GM12865 (cell line): ENCODE results near the gene PLEKHF1.
"Not testable (repeated sequence)": the region's sequence is repeated elsewhere in the genome, so short reads cannot be mapped to it uniquely, and the experiment has no call there.

Experiments
- DNase-seq: peaks from one replicate; pipeline ENCODE4 v3.0.0; 2010; ENCODE audit warnings: low read depth
- H3K4me3 ChIP-seq: 2 replicates; pipeline ENCODE4 v1.5.1; 2011; ENCODE audit warnings: mild to moderate bottlenecking, low read depth, low read length, control low read depth
- TF ChIP-seq, protein P1 (sequence below): IDR thresholded peaks from 2 replicates; pipeline ENCODE4 v1.5.1; 2011; ENCODE audit warnings: low read length, control low read depth, low read depth, inconsistent platforms; ENCODE audit not compliant: insufficient read depth; ENCODE audit errors: missing control alignments

PLEKHF1 gene

DNA sequence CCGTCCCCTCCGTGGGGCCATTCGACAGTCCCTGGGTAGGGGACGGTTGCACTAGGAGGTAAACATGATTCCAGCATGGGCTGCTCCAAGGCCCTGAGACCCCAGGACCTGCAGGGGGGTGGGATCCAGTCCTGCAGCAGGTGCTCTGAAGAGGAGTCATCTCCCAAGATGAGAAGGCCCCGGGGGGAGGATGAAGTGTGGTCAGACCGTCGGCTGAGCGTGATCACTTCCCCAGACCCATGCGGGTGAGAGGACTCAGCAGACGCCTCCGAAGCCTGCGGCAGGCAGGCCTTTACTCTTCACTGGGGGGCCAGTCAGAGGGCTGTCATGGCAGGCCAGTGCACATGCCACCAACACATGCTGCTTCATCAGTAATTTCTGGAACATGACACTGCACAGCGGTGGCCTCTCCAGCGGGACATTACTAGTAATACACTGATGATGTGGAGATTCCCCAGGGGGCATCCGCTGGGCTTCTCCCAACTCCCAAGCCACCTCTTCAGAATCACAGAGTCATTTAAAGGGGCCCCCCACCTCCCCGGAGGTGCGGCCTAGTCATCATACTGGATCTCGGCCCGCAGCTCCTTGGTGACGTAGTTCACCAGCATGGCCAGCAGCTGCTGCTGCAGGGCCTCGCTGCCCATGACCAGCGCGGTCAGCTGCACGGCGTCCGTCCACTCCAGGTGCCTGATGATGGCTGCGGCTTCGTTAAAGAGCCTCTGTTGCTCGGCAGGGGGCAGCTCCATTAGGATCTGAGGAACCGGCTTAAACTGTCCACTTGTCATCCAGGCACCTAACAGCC lies 37.1 kb downstream of the PLEKHF1 start:
- no peak for DNase-seq
- H3K4me3 ChIP-seq, result no peak overlapping the region
- TF ChIP-seq, protein P1, sequence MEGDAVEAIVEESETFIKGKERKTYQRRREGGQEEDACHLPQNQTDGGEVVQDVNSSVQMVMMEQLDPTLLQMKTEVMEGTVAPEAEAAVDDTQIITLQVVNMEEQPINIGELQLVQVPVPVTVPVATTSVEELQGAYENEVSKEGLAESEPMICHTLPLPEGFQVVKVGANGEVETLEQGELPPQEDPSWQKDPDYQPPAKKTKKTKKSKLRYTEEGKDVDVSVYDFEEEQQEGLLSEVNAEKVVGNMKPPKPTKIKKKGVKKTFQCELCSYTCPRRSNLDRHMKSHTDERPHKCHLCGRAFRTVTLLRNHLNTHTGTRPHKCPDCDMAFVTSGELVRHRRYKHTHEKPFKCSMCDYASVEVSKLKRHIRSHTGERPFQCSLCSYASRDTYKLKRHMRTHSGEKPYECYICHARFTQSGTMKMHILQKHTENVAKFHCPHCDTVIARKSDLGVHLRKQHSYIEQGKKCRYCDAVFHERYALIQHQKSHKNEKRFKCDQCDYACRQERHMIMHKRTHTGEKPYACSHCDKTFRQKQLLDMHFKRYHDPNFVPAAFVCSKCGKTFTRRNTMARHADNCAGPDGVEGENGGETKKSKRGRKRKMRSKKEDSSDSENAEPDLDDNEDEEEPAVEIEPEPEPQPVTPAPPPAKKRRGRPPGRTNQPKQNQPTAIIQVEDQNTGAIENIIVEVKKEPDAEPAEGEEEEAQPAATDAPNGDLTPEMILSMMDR, result no peak

DNA sequence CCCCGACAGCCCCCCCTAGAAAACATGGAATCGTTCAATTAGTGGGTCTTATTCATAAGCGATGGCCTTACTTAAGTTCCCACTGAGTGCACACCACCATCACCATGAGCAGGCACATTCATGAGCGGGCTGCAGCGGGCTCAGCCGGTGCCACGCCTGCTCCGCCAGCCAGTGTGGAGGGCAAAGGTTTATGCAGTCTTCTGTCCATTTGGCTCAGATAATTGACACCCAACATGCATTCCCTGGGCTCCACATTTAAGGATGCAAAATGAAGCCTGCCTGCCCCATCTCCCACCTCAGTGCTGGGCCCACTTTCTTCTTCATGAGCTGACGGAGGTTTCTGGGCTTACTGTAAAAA lies 37.7 kb downstream of the PLEKHF1 start:
- H3K4me3 ChIP-seq, result no peak overlapping the region
- TF ChIP-seq, protein P1, result no peak
- DNase-seq, result no peak

DNA sequence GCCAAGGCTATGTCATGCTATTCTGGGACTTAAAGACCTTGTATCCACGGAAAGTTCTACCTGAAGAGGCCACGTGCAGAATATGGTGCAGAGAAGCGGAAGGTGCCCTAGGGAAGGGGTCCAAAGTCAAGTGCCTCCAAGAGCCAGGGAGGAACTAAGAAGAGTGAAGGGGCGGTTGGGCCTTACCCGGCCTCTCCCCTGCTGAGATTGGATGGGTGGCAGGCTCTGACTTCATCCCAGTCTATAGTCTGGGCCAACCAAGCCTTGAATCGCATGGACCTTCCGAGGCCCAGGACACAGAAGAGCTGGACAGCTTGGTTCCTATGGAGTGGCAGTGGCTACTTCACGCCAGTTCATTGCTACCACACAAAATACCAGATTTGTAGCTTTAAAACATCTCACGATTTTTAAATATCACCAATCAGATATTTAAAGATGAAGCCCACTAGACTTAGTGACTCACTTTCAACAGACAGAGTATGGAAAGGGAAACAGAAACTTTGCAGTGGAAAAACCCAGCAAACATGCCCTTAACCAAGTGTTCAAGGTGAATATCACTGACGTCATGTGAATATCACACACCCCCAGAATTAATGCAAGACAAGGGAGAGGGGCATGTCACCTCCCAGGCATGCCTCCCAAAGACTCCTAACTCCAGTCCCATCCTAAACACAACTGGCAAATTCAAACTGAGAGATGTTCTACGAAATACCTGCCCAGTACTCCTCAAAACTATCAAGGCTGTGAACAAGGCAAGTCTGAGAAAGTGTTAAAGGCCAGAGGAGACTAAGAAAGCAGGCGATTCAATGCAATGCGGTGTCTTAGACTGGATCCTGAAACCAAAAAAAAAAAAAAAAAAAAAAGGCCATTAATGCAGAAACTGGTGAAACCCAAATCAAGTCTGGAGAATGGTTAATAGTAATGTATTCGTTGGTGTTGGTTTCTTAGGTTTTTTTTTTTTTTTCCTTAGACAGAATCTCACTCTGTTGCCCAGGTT lies 39.6 kb downstream of the PLEKHF1 start:
- no peak overlapping the region for H3K4me3 ChIP-seq
- TF ChIP-seq, protein P1, result no peak
- DNase-seq, result peak; percentile 51

DNA sequence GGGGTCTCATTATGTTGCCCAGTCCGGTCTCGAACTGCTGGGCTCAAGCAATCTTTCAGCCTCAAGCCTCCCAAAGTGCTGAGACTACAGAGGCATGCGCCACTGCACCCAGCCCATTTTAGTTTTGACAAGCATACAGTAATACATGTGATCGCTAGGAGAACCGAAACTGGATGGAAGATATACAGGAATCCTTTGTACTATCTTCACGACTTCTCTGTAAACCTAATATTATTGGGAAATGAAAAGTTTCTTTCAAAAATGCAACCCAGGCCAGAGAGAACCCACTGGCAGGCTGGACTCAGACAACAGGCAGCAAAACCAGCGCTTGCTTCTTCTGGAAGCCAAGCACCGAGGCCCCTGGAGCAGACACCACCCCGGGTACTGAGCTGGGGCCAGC lies 40.4 kb downstream of the PLEKHF1 start:
- TF ChIP-seq, protein P1, result no peak
- no peak for DNase-seq
- H3K4me3 ChIP-seq, result no peak overlapping the region

DNA sequence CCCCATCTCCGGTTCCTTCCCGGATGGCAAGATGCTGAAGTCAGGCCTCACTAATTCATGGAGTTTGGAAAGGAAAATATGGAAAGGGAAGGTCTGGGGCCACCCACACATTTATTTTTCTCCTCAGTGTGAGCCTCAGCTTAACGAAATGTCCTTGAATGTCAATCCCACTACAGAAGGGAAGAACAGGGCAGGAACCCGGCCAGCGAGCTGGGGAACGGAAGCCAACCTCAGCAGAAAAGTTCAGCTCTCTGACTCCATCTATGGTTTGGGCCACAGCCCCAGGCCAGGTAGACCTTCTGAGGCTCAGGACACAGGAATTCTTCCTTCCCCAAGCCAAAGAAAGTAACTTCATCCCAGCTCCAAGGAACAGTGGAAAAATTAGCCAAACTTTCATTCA lies 41.4 kb downstream of the PLEKHF1 start:
- TF ChIP-seq, protein P1, result no peak
- no peak for DNase-seq
- no peak overlapping the region for H3K4me3 ChIP-seq

DNA sequence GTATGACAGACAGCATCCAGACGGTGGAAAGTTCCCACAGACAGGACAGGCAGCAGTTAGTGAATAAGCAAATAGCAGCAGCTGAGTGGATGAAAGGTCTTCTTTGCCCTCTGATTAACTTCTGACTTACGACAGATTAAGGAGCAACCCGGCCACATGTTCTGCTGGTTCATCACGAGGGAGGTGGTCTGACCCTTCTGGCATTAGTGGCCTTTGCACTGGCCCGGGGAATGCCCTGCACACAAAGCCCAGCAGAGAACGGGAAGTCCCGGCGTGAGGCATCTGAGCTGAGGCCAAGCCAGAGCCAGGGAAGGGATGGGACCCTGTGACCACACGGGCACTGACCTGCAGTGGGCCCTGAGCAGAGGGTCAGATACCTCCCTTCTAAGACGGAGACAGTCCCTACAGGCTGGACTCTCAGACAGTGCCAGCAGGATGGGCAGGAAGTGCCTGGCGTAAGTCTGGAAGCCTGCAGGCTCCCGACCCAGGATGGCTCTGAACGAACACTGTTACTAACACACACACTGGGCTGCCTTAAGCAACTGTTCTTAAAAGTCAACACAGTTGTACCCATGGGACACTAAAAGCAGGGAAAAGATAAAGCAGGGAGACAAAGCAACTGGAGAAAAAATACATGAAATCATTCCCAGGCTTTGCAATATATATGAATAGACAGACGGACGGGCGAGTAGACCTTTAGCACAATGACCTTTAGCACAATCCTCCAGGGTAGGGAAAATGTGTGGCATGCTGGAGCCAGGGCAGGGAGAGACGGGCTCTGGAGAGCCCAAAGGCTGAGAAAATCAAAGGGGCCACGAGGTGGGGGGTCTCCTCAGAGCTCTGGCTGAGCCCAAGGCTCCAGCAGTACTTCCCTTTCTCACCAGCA lies 43.5 kb downstream of the PLEKHF1 start:
- TF ChIP-seq, protein P1, result no peak
- H3K4me3 ChIP-seq, result no peak overlapping the region
- no peak for DNase-seq

DNA sequence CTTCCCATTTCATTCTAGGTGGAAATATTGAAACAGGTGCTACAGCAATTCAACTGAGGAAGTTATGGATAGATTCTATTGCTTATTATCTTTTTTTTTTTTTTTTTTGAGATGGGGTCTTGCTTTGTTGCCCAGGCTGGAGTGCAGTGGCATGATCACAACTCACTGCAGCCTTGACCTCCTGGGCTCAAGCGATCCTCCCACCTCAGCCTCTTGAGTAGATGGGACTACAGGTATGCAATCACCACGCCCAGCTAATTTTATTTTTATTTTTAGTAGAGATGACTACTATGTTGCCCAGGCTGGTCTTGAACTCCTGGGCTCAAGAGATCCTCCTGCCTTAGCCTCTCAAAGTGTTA lies 44.2 kb downstream of the PLEKHF1 start:
- not testable (repeated sequence) for H3K4me3 ChIP-seq, DNase-seq
